Stimulated activated CD4-positive, alpha-beta T cell treated with anti-CD3 and anti-CD28 coated beads, Interleukin-12 subunit alpha, Interleukin-12 subunit beta, amount 100 ng/mL, for 48 hours (primary cell): ENCODE results near the gene VAT1.
"Not testable (repeated sequence)": the region's sequence is repeated elsewhere in the genome, so short reads cannot be mapped to it uniquely, and the experiment has no call there.

ENCODE experiments used
- DNase-seq, 3 donors: peaks; one replicate each; pipeline ENCODE4 v3.0.0-alpha.2; 2020; ENCODE audit warnings: low read depth in 2 of 3, low spot score in 1 of 3

Gene VAT1

GRCh38 chr17:43010667-43011308 lies 11.4 kb downstream of the VAT1 start:
- DNase-seq, result no peak

- peak; percentile 76 to 79 (median 78) for DNase-seq
These were observed 15.3 kb downstream of the VAT1 start, which contains the start of gene IFI35 for GRCh38 chr17:43006639-43007551. Gene IFI35 (plus strand): TSS chr17:43006784. CDS start chr17:43006948, 164 bp downstream.

- DNase-seq, result no peak
These were observed 18.5 kb downstream of the VAT1 start for GRCh38 chr17:43003542-43004172.

- DNase-seq, result not testable (repeated sequence)
These were observed 21.3 kb downstream of the VAT1 start for GRCh38 chr17:43000894-43001293.

- no peak for DNase-seq
These were observed 23.1 kb downstream of the VAT1 start for GRCh38 chr17:42999003-42999525.

GRCh38 chr17:42997984-42998938 lies 23.9 kb downstream of the VAT1 start, which contains the start of gene RPL27:
Gene RPL27 (plus strand): TSS chr17:42998419. CDS start chr17:42998751, 332 bp downstream.
- DNase-seq, result peak; percentile 94 to 97 (median 96)

GRCh38 chr17:42997390-42997983 lies 24.7 kb downstream of the VAT1 start:
- DNase-seq, result no peak

- DNase-seq, result not testable (repeated sequence)
These were observed 28.3 kb downstream of the VAT1 start for GRCh38 chr17:42993913-42994312.

GRCh38 chr17:42992872-42993271 lies 29.3 kb downstream of the VAT1 start:
- no peak for DNase-seq

GRCh38 chr17:42991471-42991870 lies 30.7 kb downstream of the VAT1 start:
- no peak for DNase-seq

GRCh38 chr17:42989726-42990652 lies 32.2 kb downstream of the VAT1 start:
- DNase-seq, result no peak

- DNase-seq, result no peak
These were observed 33.0 kb downstream of the VAT1 start for GRCh38 chr17:42989141-42989540.

- DNase-seq, result no peak
These were observed 37.0 kb downstream of the VAT1 start for GRCh38 chr17:42985225-42985624.

- DNase-seq, result no peak
These were observed 39.9 kb downstream of the VAT1 start for GRCh38 chr17:42982266-42982665.

GRCh38 chr17:42980766-42981397 lies 41.3 kb downstream of the VAT1 start:
- peak; percentile 61 to 63 (median 62) for DNase-seq

GRCh38 chr17:42980274-42980765 lies 41.9 kb downstream of the VAT1 start, which contains the start of gene RUNDC1:
Gene RUNDC1 (plus strand): TSS chr17:42980565. CDS start chr17:42980577, 12 bp downstream.
- peak; percentile 79 to 88 (median 85) for DNase-seq

GRCh38 chr17:42979511-42980273 lies 42.5 kb downstream of the VAT1 start, which contains the start of gene PTGES3L:
Gene PTGES3L (minus strand): TSS chr17:42980080. CDS start chr17:42980053, 27 bp downstream.
- peak in 1 of 3 donors; percentile 15 for DNase-seq
